DMS79 (cell line): ENCODE measurements around the gene PI4KB.
A peak's percentile ranks its signal among the peaks of the same experiment; 100 is the strongest.
"Not testable (repeated sequence)": the region's sequence is repeated elsewhere in the genome, so short reads cannot be mapped to it uniquely, and the experiment has no call there.

Experiments
- DNase-seq: peaks from one replicate; lab custom pipeline; 2025; lab: John Stamatoyannopoulos, UW

Gene PI4KB

DNA sequence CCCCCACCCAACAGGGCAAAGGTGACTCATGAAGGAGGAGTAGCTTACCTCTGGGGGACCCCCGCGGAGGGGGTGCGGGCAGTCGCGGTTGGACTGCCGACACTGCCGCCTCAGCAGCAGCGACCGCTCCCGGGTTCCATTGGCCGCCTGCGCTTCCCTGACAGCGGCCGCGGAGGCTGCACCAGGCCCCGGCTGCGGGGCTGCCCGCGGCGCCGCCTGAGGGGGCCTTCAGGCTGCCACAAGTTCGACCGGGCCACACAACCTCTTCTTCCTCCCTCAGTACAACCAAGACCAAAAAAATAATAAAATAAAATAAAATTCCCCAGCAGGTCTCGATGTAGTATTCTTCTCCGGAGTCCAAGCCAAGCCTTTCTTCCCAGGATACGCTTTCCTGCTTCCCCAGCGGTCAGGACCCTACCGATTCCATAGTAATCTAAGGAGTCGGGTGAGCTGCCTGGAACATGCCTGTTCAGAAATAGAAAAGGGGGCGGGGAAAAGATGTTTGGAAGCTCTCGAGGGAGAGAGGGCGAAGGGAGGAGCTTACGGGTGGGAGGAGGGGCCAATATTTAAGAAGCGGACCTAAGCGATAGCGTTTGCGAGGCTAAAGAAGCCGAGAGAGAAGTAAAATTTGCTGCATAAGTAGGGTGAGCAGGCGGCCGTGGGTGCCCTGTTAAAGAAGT, at the start of gene PI4KB:
TSS of gene PI4KB (minus strand) at position 194 of the 680 bp plus-strand sequence. CDS start 10,935 bp downstream, outside the sequence.
- peak; percentile 97 for DNase-seq

- no peak for DNase-seq
Observed at GRCh38 chr1:151373196-151373595, 46.0 kb upstream of the PI4KB start.

DNA sequence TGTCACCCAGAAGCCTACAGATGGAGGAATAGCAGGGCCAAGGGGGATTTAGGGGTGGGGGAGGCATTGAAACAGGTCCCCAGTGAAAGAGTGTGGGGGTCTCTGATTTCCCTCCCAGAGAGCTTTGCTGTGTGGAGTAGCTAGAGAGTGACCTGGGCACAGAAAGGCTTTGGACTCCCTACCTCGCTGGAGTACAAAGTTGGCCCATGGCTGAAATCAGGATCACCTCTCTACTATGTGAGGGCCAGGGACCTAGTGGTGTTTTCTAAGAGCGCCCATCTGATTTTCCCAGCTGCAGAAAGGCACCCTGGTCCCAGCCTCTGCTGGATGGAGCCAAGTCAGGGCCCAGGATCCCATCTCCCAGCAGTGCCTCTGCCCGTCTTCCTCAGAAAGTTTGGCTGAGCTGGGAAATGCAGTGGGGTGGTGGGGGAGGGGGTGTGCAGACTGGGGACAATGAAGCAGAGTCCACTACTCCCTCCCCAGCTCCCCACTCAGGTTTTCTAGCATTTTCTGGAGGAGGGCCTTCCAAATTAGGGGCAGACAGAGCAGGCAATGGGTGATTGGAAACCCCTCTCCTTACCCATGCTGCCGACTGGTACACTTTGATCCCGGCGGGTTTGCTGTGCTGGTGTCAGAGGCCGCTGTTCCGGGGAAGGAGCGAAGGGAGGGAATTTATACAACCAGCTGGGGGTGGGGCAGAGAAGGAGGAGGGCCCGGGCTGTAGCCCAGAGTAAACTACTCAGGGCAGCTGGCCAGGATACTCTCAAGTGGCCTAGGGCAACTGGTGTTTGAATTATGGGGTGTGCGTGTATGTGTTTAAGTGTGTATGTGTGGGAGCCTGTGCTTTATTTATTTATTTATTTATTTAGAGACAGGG, 45.1 kb upstream of the PI4KB start, which contains the start of gene SELENBP1:
TSS of gene SELENBP1 (minus strand) at position 648 of the 877 bp plus-strand sequence. CDS start at position 584, 64 bp downstream.
- peak; percentile 82 for DNase-seq

DNA sequence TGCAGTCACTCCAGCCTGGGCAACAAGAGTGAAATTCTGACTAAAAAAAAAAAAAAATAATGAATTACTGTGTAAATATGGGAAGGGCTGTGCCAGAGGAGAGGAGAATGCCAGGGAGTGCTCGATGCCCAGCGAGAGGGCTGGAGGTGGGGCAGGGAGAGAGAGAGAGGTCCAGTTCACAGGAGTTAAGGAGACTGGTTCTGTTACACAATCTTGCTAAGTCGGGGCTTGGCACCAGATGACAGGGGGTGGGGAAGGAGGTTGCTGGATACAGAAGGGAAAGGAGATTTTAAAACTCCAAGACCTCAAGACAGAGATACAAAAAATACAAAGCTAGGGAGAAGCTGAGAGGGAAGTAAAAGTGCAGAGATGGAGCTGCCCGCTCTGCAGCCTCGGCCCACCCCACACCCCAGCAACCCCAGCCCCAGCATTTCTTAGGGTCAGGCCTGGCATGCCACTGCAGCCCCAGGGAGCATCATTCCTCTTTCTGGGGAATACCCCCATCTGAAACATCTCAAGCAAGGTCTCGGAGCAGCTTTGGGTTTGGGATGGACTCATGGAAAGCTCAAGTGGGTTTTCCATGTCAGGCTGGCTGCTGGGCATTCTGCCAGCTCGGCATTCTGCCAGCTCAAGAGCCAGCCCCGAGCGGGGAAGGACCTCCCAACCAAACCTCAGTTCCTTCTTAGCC, 44.3 kb upstream of the PI4KB start:
- DNase-seq, result peak; percentile 71

DNA sequence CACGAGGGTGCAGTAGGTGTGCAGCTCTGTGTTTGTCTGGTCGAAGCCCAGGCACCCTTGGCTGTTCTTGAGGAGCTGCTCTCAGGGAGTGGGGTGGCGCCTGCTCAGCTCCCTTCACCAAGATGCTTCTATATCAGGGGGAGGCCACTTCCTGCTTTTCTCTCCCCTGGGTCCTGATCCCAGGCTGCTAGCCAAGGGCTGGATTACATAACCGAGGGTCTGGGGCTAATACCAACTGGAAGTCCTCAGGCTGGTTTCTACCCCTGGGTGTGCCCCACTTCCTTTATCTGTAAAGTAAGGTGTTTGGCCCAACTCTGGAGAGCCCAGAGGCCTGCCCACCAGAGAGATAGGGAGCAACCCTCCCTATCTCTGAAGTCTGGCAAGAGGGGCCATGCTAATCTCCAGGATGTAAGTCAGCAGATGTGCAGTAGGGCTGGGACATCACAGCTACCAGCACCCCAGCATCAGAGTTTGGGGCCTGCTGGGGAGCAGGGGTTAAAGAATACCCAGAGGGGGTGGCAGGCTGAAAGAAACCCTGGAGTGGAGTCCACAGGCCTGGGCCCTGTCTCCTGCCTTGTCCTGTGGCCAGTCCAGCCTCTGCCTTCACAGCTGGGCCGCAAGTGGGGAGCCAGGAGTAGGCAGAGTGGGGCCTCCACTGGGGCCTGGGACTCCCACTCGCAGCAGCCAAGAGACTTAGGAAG, 43.1 kb upstream of the PI4KB start:
- no peak for DNase-seq

GRCh38 chr1:151369621-151370048, 42.4 kb upstream of the PI4KB start:
- no peak for DNase-seq

DNA sequence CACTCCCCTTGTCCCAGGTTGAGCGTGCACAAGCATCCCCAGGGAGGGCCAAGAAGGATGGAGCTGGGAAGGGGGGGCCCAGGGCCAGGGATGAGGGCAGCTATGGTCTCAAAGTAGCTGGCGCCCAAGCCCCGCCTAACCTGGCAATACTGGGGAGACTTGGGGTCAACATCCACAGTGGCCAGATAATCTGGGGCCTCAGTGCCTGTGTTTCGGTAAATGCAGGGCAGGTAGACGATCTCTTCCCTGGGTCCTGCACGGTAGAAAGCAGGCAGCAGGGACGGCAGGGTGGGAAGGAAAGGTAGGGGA, 42.0 kb upstream of the PI4KB start:
- no peak for DNase-seq

GRCh38 chr1:151368393-151369301, 41.4 kb upstream of the PI4KB start:
- DNase-seq, result peak; percentile 84

- DNase-seq, result no peak
Observed at GRCh38 chr1:151367658-151368392, 40.6 kb upstream of the PI4KB start.

DNA sequence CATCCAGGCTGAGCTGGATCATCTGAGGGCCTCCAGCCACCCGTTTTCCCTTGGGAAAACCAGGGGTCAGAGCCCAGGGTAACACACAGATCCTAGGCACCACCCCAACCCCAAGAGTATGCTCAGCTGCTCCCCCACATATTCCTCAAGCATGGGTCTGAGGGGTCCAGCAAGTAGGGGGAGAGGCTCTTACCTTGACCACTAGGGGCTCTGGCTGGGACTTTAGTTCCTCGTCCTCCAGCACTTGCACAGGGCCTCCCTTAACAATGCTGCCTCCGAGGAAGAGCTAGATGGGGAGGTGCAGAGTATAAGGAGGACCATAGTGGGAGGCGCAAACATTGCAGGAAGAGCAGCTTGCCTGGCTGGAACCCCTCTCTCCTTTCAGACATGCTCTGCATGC, 37.8 kb upstream of the PI4KB start:
- no peak for DNase-seq

DNA sequence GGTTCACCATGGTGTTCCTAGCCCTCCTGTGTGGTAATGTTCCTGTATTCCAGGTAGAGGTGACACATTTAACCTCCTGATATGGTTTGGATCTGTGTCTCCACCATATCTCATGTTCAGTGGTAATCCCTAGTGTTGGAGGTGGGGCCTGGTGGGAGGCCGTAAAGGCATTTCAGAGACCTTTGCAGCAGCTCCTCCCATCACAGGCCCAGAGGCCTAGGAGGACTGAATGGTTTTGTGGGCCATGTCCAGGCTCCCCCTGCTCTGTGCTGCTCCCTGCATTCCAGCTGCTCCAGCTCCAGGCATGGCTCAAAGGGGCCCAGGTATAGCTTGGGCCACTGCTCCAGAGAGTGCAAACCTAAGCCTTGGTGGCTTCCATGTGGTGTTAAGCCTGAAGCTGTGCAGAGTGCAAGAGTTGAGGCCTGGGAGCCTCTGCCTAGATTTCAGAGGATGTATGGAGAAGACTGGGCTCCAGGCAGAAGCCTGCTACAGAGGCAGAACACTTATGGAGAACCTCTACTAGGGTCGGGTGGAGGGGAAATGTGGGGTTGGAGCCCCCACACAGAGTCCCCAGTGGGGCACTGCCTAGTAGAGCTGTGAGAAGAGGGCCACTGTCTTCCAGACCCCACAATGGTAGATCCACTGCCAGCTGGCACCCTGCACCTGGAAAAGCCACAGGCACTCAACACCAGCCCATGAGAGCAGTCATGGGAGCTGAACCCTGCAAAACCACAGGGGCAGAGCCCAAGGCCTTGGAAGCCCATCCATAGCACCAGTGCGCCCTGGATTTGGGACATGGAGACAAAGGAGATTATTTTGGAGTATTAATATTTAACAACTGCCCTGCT, 35.3 kb upstream of the PI4KB start:
- no peak for DNase-seq

GRCh38 chr1:151361883-151362282, 34.7 kb upstream of the PI4KB start:
- DNase-seq, result no peak

DNA sequence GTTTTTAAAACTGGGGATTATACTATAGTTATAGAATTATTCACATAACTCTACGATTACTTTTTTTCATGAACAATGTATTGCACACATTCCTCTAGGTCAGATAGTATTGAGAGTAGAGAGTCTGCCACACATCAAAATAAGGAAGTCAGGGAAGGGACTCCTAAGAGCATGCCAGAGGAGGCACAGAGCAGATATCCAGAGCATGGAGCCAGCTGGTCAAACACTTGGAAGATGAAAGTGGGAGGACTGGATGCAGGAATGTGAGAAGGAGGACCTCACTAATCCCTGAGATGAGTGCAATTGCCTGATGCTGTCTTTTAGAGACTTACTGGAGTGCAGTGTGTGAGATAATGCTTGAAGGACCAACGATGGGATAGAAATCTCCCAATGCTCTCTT, 29.5 kb upstream of the PI4KB start:
- DNase-seq, result no peak

DNA sequence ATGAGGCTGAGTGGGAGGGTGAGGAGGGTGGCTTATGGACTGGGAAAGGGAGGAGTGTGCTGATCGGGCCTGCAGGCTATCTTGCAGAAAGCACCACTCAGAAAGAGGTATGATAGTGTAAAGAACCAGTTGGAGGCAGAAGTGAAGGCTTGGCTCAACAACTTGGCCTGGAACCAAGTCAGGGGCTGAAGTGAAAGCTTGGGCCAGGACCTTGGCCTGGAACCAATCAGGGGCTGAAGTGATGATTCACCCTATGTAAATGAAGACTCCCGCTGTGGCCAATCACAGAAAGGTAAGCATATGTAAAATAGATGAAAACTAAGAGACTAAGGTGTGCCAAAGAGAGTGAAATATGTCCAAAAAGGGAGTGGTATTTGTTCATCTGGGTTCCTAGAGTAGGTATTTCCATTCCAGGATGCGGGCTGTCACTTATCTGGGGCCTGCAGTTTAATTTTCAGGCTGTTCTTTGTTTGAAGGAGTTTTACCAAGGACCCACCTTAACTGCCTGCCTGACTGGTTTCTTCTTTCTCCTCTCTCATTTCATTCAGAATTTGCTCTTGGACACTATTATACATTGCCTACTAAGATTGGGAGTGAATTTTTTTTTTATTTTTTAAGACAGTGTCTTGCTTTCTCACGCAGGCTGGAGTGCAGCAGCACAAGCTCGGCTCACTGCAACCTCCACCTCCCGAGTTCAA, 25.0 kb upstream of the PI4KB start:
- no peak for DNase-seq

GRCh38 chr1:151350323-151350722, 23.1 kb upstream of the PI4KB start:
- DNase-seq, result not testable (repeated sequence)

- no peak for DNase-seq
Observed at GRCh38 chr1:151347523-151348246, 20.5 kb upstream of the PI4KB start.

DNA sequence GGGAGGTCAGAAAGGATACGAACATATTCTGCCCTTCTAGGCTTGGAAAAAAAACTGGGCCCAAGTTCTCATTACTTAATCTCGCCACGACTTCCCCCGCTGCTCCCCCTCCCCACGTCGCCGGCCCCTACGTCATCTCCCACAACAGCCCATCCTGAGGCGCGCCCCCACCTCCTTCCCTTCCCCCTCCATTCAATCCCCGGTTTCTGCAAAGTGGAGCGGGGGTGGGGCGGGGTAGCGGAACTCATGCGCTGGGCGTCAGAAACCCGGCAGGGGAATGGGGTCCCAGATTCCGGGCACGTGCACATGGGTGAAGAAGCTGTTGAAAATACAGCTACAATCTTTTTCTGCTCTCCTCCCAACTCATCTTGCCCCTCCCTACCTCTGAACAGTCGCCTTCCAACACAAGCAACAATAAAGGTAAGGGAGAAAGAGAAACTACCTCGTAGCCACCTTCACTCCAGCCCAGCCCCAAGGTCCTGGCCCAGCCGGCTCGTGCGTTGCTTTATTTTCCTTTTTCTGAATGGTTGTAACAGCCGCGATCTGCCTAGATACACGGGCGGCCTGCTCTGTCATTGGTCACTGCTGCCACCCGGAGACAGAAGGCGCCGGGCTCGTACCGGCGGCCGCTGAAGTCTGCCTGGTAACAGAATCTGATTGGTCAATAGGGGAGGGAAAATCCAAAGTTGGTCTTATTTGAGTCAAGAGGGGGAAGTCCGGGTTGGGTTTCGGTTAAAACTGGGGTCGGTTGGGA, 19.7 kb upstream of the PI4KB start, which contains the start of gene RFX5:
TSS of gene RFX5 (minus strand) at position 484 of the 754 bp plus-strand sequence. CDS start 932 bp downstream, outside the sequence.
- peak; percentile 94 for DNase-seq
